GM19455 (cell line): ENCODE results near the gene PRSS33.

Experiments used
- ATAC-seq: cut with Tn5 transposase; IDR thresholded peaks from one replicate; pipeline ENCODE4 v1.9.1; 2021; ENCODE audit not compliant: unreplicated experiment

The PRSS33 gene

GRCh38 chr16:2803545-2804195, 16.3 kb upstream of the PRSS33 start:
- ATAC-seq, result no peak

DNA sequence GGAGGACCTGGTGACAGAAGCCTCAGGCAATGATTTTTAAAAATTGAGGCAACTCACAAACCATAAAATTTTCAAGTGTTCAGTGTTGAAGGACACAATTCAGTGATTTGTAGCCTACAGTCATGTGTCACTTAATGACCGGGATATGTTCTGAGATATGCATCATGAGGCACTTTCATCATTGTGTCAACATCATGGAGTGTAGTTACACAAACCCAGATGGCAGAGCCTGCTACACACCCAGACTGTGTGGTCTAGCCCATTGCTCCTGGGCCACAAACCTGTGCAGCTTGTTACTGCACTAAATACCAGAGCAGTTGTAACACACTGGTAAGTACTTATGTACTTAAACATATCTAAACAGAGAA, 12.5 kb upstream of the PRSS33 start:
- ATAC-seq, result no peak

GRCh38 chr16:2799205-2799858, 12.0 kb upstream of the PRSS33 start:
- no peak for ATAC-seq

GRCh38 chr16:2798723-2799204, 11.4 kb upstream of the PRSS33 start:
- no peak for ATAC-seq

DNA sequence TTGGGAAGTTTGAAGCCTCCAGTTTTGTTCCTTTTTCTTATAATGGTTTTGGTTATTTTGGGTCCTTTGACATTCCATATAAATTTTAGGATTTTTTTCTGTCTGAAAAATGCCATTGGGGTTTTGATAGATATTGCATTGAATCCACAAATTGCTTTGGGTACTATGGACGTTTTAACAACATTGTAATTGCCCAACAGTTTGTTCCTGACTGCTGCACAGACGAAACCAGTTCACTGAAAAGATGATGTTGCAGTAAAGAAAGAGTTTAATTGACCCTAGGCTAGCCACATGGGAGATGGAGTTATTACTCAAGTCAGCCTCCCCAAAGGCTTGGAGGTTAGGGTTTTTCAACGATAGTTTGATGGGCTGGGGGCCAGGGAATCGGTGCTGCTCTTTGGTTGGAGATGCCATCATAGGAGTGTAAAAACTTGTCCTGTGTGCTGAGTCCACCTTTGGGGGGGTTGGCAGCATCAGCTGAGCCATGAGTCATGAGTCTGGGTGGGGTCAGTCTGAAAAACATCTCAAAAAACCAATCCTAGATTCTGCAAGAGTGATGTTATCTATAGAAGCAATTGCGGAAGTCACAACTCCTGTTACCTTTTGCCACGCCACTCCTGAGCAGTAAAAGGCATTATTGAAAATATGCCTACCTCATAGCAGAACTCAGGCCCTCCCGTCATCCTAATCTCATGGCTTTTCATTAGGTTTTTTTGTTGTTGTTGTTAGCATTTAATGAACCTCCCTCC, 8.2 kb upstream of the PRSS33 start:
- ATAC-seq, result no peak

DNA sequence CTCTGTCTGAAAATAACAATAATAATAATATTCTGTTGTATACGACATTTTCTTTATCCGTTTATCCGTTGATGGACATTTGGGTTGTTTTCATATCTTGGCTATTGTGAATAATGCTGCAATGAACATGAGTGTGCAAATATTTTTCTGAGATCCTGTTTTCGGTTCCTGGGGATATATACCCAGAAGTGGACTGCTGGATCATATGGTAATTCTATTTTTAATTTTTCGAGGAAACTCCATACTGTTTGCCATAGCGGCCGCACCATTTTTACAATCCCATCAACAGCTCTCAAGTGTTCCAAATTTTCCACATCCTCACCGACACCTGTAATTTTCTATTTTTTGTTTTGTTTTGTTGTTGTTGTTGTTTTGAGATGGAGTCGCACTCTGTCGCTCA, 5.6 kb upstream of the PRSS33 start:
- no peak for ATAC-seq

GRCh38 chr16:2791174-2791573, 3.8 kb upstream of the PRSS33 start:
- ATAC-seq, result no peak

DNA sequence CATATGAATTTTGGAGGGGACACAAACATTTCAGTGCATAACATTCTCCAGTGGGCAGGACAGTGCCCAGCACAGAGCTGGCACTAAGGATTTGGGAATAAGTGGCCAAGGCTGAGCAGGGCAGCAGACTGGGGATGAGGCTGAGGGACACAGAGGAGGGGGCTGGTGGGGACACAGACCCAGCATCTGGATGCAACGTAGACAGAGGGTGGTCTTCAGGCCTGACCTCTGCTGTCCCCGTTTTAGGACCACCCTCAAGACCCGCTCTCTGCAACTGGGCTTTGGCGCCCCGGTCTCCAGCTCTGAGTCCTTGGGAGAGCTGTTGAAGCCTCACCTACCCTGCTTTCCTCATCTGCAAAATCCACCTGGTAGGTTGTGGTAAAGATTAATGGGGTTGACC, 3.3 kb upstream of the PRSS33 start:
- no peak for ATAC-seq

- ATAC-seq, result no peak
These were observed 601 bp upstream of the PRSS33 start for GRCh38 chr16:2787961-2788360.

DNA sequence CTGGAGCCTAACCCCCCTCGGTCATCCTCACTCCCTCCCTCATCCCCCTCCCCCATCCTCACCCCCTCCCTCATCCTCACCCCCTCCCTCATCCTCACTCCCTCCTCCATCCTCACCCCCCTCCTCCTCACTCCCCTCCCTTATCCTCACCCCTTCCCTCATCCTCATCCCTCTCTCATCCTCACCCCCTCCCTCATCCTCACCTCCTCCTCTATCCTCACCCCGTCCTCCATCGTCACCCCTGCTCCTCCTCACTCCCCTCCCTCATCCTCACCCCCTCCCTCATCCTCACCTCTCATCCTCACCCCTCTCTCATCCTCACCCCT, 571 bp downstream of the PRSS33 start:
- ATAC-seq, result no peak

- no peak for ATAC-seq
These were observed 1.1 kb downstream of the PRSS33 start for GRCh38 chr16:2786061-2786825.

DNA sequence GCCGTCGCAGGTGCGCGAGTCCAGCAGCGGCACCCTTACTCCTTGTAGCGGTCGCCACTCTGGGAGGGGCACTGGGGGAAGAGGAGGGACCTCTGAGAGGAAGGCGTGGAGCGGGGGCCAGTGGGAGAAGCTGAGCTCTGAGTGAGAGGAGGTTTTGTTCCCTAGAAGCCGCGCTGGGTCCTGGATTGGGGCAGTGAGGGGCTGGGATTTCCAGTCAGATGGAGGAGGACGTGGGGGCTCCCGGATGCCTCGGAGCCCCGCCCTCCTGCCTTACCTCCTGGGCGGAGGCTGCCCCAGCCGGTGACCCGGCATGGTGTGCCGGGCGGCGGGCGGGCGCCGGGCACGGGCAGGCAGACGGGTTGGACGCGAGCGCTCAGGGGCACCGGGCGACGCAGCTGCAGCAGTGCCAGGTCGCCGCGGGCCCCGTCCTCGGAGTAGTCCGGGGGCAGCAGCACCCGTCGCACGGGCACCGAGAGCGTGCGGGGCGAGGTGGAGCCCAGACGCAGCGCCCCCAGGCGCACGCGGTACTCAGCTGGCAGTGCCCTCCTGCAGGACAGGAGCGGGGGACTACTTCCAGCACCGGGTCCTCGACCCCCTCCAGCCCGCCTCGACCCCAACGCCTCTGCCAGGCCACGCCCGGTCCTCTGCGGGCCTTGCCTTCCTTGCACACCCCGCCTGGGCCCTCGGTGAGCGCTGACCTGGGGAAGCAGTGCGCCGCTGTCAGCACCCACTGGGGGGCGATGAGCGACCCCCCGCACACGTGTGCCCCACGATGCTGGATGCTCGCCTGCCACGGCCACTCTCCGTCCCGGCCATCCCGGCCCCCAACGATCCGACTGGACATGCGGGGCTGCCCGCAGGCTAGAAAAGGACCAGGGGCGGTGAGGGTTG, 2.0 kb downstream of the PRSS33 start:
- ATAC-seq, result no peak

DNA sequence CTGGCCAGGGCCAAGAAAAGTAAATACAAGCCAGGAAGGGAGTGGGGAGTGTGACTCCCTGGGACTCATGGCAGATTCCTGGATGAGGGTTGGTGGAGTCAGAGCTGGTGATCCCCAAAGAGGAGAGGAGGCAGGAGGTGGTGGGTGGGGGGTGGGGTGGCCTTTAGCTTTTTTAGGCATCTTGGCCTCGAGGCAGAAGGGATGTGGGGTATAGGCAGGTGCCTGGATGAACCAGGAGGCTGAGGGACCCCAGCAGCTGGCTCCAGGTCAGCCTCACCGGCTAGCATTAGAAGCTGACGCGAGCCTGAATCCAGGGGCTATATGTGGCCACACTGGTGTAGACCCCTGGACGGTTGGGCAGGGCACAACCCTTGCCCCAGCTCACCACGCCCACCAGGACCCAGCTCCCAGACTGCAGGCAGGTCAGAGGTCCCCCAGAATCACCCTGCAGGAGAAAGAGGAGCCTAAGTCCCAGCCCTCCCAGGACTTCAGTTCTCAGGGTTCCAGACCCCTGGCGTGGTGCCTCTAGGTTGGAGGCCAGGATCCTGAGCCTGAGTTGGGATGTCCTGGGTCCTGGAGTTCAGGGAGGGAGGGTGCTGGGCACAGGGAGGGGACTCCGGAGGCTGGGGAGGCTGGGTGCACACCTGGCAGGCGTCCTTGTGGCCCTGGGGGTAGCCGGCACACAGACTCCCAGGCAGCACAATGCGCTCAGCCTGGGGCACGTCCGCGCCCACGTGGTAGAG, 2.8 kb downstream of the PRSS33 start:
- ATAC-seq, result no peak

GRCh38 chr16:2783581-2784357, 3.6 kb downstream of the PRSS33 start:
- ATAC-seq, result no peak

DNA sequence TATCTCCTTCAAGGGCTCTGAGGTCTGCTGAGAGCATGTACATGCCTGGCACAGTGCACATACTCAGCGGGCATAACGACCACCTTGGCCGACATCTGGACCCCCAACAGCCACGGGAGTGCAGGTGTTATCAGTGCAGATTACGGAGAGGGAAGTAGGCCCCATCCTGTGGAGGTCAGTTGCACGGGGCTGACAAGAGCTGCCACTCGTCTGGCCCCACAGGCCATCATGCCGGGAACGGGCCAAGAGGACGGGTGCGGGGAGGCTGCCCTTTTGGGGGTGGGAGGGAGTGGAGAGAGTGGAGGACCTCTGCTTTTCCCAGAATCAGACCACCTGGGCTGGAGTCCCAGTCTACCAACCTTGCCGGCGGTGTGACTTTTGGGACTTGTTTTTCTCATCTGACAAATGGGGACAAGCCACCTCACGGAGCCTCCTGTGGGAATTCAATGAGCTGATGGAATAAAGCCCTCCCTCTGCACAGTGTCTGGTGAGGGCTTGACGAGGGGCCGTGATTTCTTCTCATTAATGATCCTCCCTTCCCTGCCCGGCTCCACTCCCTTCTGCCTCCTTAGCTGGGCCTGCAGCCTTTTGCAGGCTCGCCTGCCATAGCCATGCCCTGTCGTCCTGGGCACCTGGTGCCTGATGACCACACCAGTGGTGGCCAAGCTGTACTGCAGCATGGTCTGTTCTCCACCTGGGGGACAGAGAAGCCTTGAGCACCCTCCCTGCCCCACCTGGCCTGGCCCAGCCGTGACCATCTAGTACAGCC, 4.6 kb downstream of the PRSS33 start:
- ATAC-seq, result no peak

DNA sequence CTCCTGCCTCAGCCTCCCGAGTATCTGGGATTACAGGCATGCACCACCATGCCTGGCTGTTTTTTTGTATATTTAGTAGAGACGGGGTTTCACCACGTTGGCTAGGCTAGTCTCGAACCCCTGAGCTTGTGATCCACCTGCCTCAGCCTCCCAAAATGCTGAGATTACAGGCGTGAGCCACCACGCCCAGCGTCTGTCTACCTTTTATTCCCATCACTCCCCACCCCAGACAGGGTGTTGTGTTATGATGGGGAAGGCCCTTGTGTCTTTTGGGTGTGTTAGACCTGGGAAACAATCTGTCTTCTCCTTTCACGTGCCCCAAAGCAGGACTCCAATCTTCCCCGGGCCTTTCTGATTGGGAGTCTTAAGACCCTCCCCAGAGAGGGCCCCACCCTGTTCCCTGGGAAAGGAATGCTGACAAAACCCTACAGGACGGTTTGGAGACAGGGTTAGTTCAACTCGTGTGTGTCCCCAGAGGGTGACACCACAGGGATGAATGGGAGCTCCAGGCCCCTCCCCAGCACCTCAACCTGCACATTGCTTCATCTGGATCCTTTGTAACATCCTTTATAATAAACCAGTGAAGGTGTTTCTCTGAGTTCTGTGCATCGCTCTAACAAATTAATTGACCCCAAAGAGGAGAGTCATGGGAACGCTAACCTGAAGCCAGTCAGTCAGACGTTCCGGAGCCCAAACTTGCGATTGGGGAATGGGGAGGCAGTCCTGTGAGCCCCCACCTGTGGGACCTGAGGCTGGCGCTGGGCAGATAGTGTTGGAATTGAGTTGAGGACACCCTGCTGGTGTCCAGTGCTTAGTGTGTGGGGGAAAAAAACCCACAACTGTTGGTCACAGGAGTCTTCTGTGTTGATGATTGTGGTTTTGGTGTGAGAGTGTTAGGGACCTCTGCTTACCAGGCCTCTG, 7.1 kb downstream of the PRSS33 start:
- ATAC-seq, result no peak

DNA sequence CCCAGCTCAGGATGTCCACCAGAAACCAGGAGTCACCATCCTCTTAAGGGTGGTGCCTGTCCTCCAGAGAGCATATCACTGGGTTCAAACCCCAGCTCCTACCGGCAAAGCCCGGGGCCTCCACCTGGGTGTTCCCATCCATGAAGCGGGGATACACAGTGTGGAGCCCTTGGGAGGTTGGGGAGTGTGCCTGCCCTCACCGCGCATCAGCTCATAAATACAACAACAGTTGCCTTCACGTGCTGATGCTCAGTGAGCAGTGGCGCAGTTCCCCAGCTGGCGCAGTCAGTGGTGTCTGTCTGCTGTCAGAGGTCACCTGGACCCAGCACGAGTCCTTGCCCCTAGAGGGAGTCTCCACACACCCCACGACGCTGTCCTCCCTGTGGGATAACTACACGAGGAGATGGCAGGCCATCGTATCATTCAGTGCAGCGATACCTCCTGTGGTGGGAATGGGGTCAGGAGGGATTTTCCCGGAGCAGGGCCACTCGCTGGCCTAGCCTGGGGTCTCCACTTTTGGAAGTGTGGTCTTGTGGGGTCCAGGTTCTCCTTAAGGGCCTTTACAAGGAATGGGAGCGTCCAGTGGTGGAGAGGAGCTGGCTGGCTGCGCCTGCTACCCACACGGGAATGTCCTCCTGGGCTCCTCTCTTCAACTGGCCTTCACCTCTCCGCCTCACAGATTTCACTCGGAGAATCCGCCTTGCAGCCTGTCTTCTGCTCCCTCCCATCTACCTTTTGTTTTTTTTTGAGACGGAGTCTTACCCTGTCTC, 8.0 kb downstream of the PRSS33 start:
- no peak for ATAC-seq
